H9 (cell line): Measurements from ENCODE around the gene GPATCH2. TPM values are rescaled to one million over a fixed set of nuclear protein-coding genes. Genes with fewer than 3 reads are reported as not detected.

Source experiments
- DNase-seq: peaks from one replicate; pipeline ENCODE4 v3.0.0-alpha.2; 2017
- H2AFZ ChIP-seq: one replicate; pipeline ENCODE4 v1.6.1; 2013; ENCODE audit warnings: mild to moderate bottlenecking, low read length, control low read depth, moderate library complexity
- H2AK5ac ChIP-seq: 2 replicates; pipeline ENCODE4 v1.6.1; 2013; ENCODE audit warnings: low read length, control low read depth, mixed read lengths; ENCODE audit not compliant: insufficient read length
- H2BK120ac ChIP-seq: one replicate; pipeline ENCODE4 v1.6.1; 2013; ENCODE audit warnings: low read depth, mild to moderate bottlenecking, low read length, control low read depth, inconsistent platforms; ENCODE audit not compliant: poor library complexity, severe bottlenecking
- H2BK12ac ChIP-seq: 2 replicates; pipeline ENCODE4 v1.6.1; 2013; ENCODE audit warnings: low read length, control low read depth, mixed read lengths, low read depth; ENCODE audit not compliant: insufficient read length
- H2BK15ac ChIP-seq: 2 replicates; pipeline ENCODE4 v1.6.1; 2013; ENCODE audit warnings: low read depth, low read length, control low read depth
- H2BK20ac ChIP-seq: one replicate; pipeline ENCODE4 v1.6.1; 2013; ENCODE audit warnings: low read depth, mild to moderate bottlenecking, low read length, control low read depth, inconsistent platforms; ENCODE audit not compliant: poor library complexity, severe bottlenecking
- H2BK5ac ChIP-seq: 2 replicates; pipeline ENCODE4 v1.6.1; 2013; ENCODE audit warnings: low read length, control low read depth, mixed read lengths; ENCODE audit not compliant: insufficient read length
- H3K14ac ChIP-seq: 2 replicates; pipeline ENCODE4 v1.6.1; 2013; ENCODE audit warnings: low read length, control low read depth; ENCODE audit not compliant: insufficient read depth
- H3K18ac ChIP-seq: 2 replicates; pipeline ENCODE4 v1.6.1; 2013; ENCODE audit warnings: low read depth, mild to moderate bottlenecking, mixed read lengths, low read length, control low read depth; ENCODE audit not compliant: insufficient read length
- H3K23ac ChIP-seq: 2 replicates; pipeline ENCODE4 v1.6.1; 2013; ENCODE audit warnings: low read length, control low read depth, mixed read lengths, low read depth; ENCODE audit not compliant: insufficient read length
- H3K23me2 ChIP-seq: 2 replicates; pipeline ENCODE4 v1.6.1; 2013; ENCODE audit warnings: low read depth, mild to moderate bottlenecking, mixed read lengths, low read length, control low read depth; ENCODE audit not compliant: insufficient read length, poor library complexity, severe bottlenecking
- H3K27ac ChIP-seq: 2 replicates; pipeline ENCODE4 v1.5.1; 2013; ENCODE audit warnings: low read length, control low read depth, mixed read lengths, low read depth; ENCODE audit not compliant: insufficient read length
- H3K27me3 ChIP-seq: 2 replicates; pipeline ENCODE4 v1.6.1; 2013; ENCODE audit warnings: low read length, control low read depth, inconsistent platforms; ENCODE audit not compliant: insufficient read depth
- H3K4ac ChIP-seq: 2 replicates; pipeline ENCODE4 v1.6.1; 2013; ENCODE audit warnings: low read depth, mild to moderate bottlenecking, control low read depth, inconsistent platforms, low read length, moderate library complexity
- H3K4me1 ChIP-seq: 2 replicates; pipeline ENCODE4 v1.6.1; 2013; ENCODE audit warnings: low read length, control low read depth, inconsistent platforms; ENCODE audit not compliant: insufficient read depth
- H3K4me2 ChIP-seq: 2 replicates; pipeline ENCODE4 v1.6.1; 2013; ENCODE audit warnings: low read length, control low read depth, mixed read lengths; ENCODE audit not compliant: insufficient read length, insufficient read depth
- H3K56ac ChIP-seq: 2 replicates; pipeline ENCODE4 v1.6.1; 2013; ENCODE audit warnings: low read depth, mild to moderate bottlenecking, mixed read lengths, low read length, control low read depth; ENCODE audit not compliant: insufficient read length
- H3K79me1 ChIP-seq: 2 replicates; pipeline ENCODE4 v1.6.1; 2013; ENCODE audit warnings: low read depth, mild to moderate bottlenecking, moderate library complexity, low read length, control low read depth, inconsistent platforms; ENCODE audit not compliant: insufficient read depth, poor library complexity, severe bottlenecking
- H3K79me2 ChIP-seq: 2 replicates; pipeline ENCODE4 v1.6.1; 2013; ENCODE audit warnings: low read length, control low read depth, inconsistent platforms; ENCODE audit not compliant: insufficient read depth
- H3K9ac ChIP-seq: 2 replicates; pipeline ENCODE4 v1.6.1; 2013; ENCODE audit warnings: low read length, control low read depth, mixed read lengths; ENCODE audit not compliant: insufficient read length; ENCODE audit errors: extremely low read depth
- H3K9me3 ChIP-seq: one replicate; pipeline ENCODE4 v1.6.1; 2013; ENCODE audit warnings: low read depth, low read length, inconsistent platforms; ENCODE audit not compliant: control insufficient read depth
- H3T11ph ChIP-seq: one replicate; pipeline ENCODE4 v1.6.1; 2013; ENCODE audit warnings: mild to moderate bottlenecking, low read length, control low read depth, inconsistent platforms
- H4K20me1 ChIP-seq: one replicate; pipeline ENCODE4 v1.6.1; 2013; ENCODE audit not compliant: control insufficient read depth, insufficient read length, insufficient read depth
- H4K5ac ChIP-seq: 2 replicates; pipeline ENCODE4 v1.6.1; 2013; ENCODE audit warnings: low read depth, mild to moderate bottlenecking, mixed read lengths, low read length, control low read depth; ENCODE audit not compliant: insufficient read length
- H4K8ac ChIP-seq: replicated peaks from 2 replicates; pipeline ENCODE4 v1.6.1; 2013; ENCODE audit warnings: low read length, control low read depth, mixed read lengths, low read depth; ENCODE audit not compliant: insufficient read length
- H4K91ac ChIP-seq: 2 replicates; pipeline ENCODE4 v1.6.1; 2013; ENCODE audit warnings: low read depth, mild to moderate bottlenecking, moderate library complexity, mixed read lengths, low read length, control low read depth; ENCODE audit not compliant: insufficient read length
- H3K27ac Mint-ChIP-seq, 3 experiments: 2 replicates in 2 of 3; 3 replicates in 1 of 3; pipeline ENCODE4 v1.8.0; 2020 to 2021; ENCODE audit warnings: mixed read lengths in 3 of 3, mild to moderate bottlenecking in 1 of 3, moderate library complexity in 1 of 3
- H3K27me3 Mint-ChIP-seq: 2 replicates; pipeline ENCODE4 v1.8.0; 2021; ENCODE audit warnings: low read depth, mild to moderate bottlenecking, moderate library complexity, mixed read lengths
- H3K36me3 Mint-ChIP-seq, 3 experiments: 2 replicates in 2 of 3; 3 replicates in 1 of 3; pipeline ENCODE4 v1.8.0; 2020 to 2021; ENCODE audit warnings: low read depth in 3 of 3, mixed read lengths in 3 of 3; ENCODE audit not compliant: insufficient read depth in 1 of 3
- H3K4me1 Mint-ChIP-seq, 2 experiments: 2 replicates each; pipeline ENCODE4 v1.8.0; 2020; ENCODE audit warnings: mixed read lengths in 2 of 2
- H3K4me3 Mint-ChIP-seq, 2 experiments: 2 replicates in 1 of 2; 3 replicates in 1 of 2; pipeline ENCODE4 v1.8.0; 2020 to 2021; ENCODE audit warnings: mild to moderate bottlenecking in 2 of 2, mixed read lengths in 2 of 2, moderate library complexity in 1 of 2
- H3K9me3 Mint-ChIP-seq, 2 experiments: 2 replicates in 1 of 2; 3 replicates in 1 of 2; pipeline ENCODE4 v1.8.0; 2020; ENCODE audit warnings: mild to moderate bottlenecking in 2 of 2, mixed read lengths in 2 of 2, moderate library complexity in 1 of 2
- WGBS: extraction: QIAGEN DNeasy Blood & Tissue Kit; methylation state at CpG from one replicate; pipeline ENCODE4 v1.1.7; 2013; ENCODE audit warnings: missing lambda C conversion rate, low lambda C conversion rate, mixed read lengths; ENCODE audit not compliant: insufficient read length; ENCODE audit errors: extremely low coverage; 5-methylcytosine and 5-hydroxymethylcytosine counted together
- total RNA-seq: library from RNA; stranded (reverse); gene quantifications from 2 replicates; pipeline ENCODE4 v1.2.1, GENCODE V29; 2021
- TF ChIP-seq, protein P1 (sequence below): fragments of 200-600 bp; sonication (generic); conservative IDR thresholded peaks from 3 replicates; pipeline ENCODE4 v1.8.0; 2021; ENCODE audit warnings: antibody characterized with exemption, mild to moderate bottlenecking

Gene GPATCH2
- total RNA-seq, 1 experiment from 2014 or later, result 14.3 TPM

DNA sequence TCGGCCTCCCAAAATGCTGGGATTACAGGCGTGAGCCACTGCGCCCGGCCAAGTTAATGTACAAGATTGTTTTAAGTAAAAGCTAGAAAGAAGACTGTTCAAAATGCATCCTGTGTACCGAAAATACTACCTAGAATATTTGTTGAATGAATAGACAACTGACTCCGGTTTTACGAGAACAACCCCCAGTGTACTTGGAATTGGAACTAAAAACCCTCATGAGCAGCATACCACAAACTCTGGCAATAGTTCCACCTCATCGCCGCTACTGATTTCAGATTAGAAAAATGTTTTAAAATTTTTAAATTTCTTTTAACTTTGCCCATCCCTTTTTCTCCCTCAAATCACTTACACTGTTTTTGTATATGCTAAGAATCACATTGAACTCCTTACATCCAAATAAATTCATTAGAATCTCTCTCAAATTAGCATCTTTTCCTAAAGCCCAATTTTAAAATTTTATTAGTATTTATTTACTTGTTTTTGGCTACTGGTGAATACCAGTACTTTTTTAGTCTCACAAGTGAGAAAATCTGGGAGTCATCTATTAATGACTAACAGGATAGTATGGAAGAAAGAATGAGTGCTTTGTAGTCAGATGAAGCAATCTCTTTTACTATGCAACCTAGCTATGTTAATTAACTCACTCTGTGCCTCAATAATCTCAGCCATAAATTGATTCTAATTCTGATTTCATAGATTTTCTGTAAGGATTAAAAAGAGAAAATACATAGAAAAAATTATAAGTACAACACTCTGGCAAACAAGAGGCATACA lies 95.1 kb downstream of the GPATCH2 start:
- WGBS, result no CpG with 5 or more reads among the region's 9 CpGs
- Mint-ChIP-seq H3K27me3 (no peaks in the 10 kb centered on the region), H3K36me3 (no peaks in the 10 kb centered on the region), H3K9me3 (no peaks in the 10 kb centered on the region), H3K4me1 (no peaks in the 10 kb centered on the region), H3K4me3 (no peak overlapping the region), H3K27ac (no peak overlapping the region)
- H2BK12ac ChIP-seq, result no peak overlapping the region
- H3K14ac ChIP-seq, result no peak overlapping the region
- H3K79me1 ChIP-seq, result no peaks in the 10 kb centered on the region
- H3K4ac ChIP-seq, result no peak overlapping the region
- no peak overlapping the region for H3K56ac ChIP-seq
- H4K20me1 ChIP-seq, result no peaks in the 10 kb centered on the region
- no peak overlapping the region for H4K5ac ChIP-seq
- no peak overlapping the region for H2BK5ac ChIP-seq
- no peaks in the 10 kb centered on the region for H3K4me1 ChIP-seq
- H3K9me3 ChIP-seq, result no peaks in the 10 kb centered on the region
- no peak overlapping the region for H3K18ac ChIP-seq
- H3K9ac ChIP-seq, result no peak overlapping the region
- no peak overlapping the region for H2BK20ac ChIP-seq
- no peak overlapping the region for H2BK15ac ChIP-seq
- no peaks in the 10 kb centered on the region for H3K27me3 ChIP-seq
- H3K23me2 ChIP-seq, result no peaks in the 10 kb centered on the region
- H3T11ph ChIP-seq, result no peak overlapping the region
- no peak overlapping the region for H3K23ac ChIP-seq
- H3K4me2 ChIP-seq, result no peak overlapping the region
- H2AK5ac ChIP-seq, result no peak overlapping the region
- no peak overlapping the region for H4K8ac ChIP-seq
- no peak for DNase-seq
- no peaks in the 10 kb centered on the region for H3K79me2 ChIP-seq
- H2AFZ ChIP-seq, result no peak overlapping the region
- H2BK120ac ChIP-seq, result no peak overlapping the region
- H3K27ac ChIP-seq, result no peak overlapping the region
- no peak overlapping the region for H4K91ac ChIP-seq
- TF ChIP-seq, protein P1, sequence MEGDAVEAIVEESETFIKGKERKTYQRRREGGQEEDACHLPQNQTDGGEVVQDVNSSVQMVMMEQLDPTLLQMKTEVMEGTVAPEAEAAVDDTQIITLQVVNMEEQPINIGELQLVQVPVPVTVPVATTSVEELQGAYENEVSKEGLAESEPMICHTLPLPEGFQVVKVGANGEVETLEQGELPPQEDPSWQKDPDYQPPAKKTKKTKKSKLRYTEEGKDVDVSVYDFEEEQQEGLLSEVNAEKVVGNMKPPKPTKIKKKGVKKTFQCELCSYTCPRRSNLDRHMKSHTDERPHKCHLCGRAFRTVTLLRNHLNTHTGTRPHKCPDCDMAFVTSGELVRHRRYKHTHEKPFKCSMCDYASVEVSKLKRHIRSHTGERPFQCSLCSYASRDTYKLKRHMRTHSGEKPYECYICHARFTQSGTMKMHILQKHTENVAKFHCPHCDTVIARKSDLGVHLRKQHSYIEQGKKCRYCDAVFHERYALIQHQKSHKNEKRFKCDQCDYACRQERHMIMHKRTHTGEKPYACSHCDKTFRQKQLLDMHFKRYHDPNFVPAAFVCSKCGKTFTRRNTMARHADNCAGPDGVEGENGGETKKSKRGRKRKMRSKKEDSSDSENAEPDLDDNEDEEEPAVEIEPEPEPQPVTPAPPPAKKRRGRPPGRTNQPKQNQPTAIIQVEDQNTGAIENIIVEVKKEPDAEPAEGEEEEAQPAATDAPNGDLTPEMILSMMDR, result no peak
